GM21786 (cell line): ENCODE measurements around the gene ECI1.
"Not testable (repeated sequence)": the region's sequence is repeated elsewhere in the genome, so short reads cannot be mapped to it uniquely, and the experiment has no call there.

ENCODE experiments used
- ATAC-seq: cut with Tn5 transposase; IDR thresholded peaks from one replicate; pipeline ENCODE4 v1.9.1; 2021; ENCODE audit not compliant: unreplicated experiment

ECI1 gene

GRCh38 chr16:2212362-2213324 is 38.7 kb downstream of the ECI1 start:
- no peak for ATAC-seq

DNA sequence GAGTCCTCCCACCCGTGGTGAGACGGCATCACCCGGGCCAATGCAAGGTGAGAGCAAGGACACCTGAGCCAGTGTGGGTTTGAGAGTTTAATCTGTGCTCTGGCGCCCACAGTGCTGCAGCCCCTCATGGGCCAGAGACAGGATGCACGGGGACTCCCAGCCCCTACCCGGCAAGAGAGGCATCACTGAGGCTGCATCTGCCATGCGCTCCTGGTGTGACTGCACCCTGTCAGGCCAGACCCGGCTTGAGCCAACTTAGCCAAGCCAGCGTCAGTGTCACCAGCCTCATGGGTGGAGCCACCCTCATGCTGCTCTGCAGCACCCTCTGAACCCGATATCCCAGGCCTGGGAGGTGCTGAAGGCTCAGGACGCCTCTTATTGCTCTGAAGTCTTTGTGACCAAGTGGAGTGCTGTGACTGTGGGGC is 39.5 kb downstream of the ECI1 start:
- ATAC-seq = no peak

DNA sequence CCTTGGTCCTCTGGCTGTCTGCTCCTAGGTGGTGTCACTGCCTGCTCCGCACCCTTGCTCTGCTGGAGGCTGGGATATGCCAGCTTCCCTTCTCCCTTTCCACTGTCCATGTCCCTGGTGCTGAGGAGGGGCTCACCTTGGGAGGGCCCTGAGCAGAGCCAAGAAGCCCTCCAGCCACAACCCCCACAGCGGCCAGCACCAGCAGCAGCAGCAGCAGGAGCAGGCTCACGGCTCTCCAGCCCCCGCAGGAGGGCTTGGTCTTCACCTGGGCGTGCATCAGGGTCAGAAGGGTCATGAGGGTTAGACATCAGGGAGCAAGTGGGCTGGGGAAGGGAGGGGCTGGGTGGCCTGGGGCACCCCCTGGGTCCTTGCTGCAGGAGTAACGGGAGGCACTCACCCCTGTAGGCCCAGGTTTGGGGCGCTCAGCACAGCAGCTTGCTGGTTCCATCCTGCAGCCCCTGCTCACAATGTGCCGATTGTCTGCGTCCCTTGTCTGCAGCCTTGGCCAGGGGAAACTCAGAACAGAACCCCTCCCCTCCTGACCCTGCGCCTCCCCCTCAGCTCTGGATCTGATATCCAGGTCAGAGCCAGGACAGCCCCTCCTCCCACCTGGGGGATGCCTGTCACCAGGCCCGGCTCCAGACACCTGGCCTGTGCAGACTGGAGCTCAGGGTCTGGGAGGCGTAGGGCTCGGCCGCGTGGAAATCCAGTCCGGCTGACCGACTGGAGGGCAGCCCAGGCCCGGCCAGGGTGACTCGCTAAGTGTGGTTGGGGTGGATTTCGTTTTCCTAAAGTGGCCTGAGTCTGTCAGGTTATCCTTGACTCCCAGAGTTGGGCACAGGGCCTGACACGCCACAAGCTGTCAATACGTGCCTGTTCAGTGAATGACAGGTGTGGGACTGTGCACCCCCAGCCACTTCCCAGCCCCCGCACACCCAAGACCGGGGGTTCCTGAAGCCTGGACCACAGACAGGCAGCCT is 40.7 kb downstream of the ECI1 start, which contains the start of gene BRICD5:
Gene BRICD5 (minus strand): TSS at position 478 of the 980 bp plus-strand sequence. CDS start 30 bp downstream, at position 448.
- ATAC-seq = no peak

GRCh38 chr16:2210009-2210332 is 41.4 kb downstream of the ECI1 start:
- ATAC-seq = no peak

DNA sequence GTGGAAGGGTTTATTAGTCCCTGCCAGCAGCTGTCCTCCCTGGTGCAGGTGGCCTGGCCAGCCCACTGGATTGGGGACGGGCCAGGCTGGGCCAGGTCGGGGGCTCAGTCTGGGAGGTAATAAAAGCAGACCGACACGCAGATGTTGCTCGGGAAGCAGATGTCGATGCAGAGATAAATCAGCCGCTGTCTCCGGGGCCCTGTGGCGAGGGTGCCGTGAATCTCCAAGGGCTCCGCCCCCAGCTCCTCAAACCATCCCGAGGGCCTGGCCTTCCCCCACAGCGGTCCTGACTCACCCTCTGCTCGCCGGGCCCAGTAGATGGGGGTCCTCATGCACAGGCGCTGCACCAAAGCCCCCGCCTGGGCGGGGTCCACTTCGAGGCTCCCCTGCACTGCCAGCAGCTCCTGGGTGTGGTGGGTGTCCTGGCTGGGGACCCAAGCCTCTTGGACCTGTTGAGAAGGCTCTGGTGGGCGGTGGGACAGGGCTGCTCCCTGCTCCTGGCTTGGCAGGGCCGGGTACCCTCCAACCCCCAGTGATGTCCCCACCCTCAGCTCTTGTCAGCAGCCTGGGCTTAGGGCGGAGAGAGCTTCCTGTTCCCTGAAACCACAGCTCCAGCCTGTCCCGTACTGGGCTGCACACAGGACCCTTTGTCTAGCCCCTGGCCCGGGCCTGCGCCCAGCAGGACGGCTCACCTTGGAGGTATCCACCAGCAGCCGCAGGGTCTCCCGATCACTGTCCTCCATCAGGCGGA is 42.0 kb downstream of the ECI1 start:
- no peak for ATAC-seq

- no peak for ATAC-seq
Observed at GRCh38 chr16:2208772-2209171, 42.6 kb downstream of the ECI1 start.

DNA sequence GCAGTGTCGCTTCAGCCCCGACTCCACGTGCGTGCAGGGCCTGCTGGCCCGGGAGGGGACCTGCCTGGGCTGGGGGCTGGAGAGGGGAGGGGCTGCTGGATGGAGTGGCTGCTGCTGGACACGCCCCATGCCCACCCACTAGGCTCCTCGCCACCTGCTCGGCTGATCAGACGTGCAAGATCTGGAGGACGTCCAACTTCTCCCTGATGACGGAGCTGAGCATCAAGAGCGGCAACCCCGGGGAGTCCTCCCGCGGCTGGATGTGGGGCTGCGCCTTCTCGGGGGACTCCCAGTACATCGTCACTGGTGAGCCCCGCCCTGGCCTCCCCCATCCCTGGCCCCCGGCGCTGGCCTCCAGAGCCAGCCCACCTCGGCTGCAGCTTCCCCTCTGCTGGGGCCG is 43.1 kb downstream of the ECI1 start:
- no peak for ATAC-seq

DNA sequence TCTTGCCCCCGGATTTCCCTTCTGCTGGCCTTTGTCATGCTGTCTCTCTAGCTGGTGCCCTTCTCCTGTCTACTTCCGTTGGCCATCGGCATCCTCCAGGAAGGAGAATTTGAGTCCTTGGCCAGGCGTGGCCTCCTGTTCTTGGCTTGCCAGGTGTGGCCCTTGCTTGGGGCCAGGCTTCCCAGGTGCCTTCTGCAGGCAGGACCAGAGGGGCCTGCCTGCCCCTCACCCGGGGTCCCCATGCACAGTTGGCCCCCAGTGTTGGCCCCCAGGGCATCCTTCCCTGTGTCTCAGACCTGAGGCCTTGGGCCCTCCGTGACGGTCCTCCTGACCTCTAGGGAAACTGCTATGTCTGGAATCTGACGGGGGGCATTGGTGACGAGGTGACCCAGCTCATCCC is 43.5 kb downstream of the ECI1 start:
- ATAC-seq = no peak

DNA sequence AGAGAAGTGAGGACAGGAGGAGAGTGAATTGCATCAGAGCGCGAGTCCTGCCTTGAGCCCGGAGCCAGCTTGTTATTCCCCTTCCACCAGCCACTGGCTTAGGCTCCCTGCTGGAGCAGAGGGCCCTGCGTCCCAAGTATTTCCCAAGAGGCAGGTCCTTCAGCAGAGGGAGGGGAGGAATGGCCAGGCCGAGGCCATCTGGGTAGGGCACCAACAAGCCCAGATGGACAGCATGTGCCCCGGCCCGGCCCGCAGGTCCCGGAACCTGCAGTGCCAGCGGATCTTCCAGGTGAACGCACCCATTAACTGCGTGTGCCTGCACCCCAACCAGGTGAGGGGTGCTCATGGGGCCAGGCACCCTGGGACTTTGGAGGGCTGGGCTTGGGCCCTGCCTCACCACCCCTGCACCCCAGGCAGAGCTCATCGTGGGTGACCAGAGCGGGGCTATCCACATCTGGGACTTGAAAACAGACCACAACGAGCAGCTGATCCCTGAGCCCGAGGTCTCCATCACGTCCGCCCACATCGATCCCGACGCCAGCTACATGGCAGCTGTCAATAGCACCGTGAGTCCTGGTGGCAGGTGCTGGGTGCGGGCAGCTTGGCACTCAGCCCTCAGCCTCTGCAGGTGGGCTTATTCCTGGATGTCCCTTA is 44.5 kb downstream of the ECI1 start:
- no peak for ATAC-seq

DNA sequence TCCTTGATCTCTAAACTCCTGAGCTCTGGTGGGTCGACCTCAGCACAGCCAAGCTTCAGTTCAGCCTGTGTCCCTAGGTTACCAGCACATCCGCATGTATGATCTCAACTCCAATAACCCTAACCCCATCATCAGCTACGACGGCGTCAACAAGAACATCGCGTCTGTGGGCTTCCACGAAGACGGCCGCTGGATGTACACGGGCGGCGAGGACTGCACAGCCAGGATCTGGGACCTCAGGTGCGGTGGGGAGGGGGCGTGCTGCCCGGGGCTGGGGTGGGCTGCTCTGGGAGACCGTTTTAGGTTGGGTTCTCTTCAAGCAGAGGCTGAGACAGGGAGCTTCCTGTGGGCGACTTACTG is 45.0 kb downstream of the ECI1 start:
- no peak for ATAC-seq

- ATAC-seq = no peak
Observed at GRCh38 chr16:2205967-2206313, 45.4 kb downstream of the ECI1 start.

- ATAC-seq = peak; percentile 80
Observed at GRCh38 chr16:2205104-2205966, 46.1 kb downstream of the ECI1 start, which contains the start of gene MLST8. Gene MLST8 (plus strand): TSS chr16:2205454. CDS start chr16:2206086, 632 bp downstream.

DNA sequence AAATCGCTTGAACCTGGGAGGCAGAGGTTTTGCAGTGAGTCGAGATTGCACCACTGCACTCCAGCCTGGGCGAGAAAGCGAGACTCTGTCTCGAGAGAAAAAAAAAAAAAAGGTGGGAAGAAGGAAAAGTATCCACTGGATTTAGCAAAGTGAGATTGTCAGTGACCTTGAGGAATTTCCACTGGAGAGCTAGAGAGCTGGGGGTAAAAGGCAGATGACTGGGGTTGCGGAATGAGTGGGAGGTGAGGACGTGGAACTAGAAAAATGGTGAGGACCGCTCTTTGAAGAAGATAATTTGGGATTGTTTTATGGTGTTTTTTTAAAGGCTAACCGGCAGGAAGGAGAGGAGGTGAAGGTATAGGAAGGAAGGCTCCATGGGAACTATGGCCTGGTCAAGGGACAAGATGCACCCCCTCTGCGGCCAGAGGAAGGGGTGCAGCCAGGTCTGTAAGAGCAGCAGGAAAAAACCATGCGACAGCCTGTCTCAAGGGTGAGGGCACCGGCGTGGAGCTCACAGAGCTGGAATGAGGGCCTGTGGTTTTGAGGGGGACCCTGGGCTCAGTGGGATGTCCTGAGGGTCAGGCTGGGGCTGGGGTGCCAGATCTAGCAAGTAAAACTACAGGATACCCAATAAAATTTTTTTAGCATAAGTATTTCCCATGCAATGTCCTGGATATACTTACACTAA is 46.8 kb downstream of the ECI1 start:
- ATAC-seq = no peak

DNA sequence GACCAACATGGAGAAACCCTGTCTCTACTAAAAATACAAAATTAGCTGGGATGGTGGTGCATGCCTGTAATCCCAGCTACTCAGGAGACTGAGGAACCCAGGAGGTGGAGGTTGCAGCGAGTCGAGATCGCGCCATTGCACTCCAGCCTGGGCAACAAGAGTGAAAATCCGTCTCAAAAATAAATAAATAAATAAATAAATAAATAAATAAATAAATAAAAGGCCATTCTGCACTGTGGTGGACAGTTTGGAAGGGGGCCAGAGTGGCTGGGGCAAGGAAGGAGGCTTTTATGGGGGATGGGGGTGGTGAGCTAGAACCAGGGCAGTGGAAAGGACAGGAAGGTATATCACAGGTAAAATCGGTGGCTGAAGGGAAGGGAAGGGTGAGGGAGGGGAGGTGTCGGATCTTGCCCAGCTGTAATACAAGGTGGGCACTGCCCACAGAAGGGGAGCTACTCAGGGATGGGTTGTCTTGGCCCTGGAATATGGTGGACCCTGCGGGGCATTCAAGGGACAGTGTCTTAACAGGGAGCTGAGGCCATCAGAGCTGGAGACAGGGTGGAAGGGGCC is 48.2 kb downstream of the ECI1 start:
- not testable (repeated sequence) for ATAC-seq

- ATAC-seq = no peak
Observed at GRCh38 chr16:2200313-2200712, 51.1 kb downstream of the ECI1 start.

DNA sequence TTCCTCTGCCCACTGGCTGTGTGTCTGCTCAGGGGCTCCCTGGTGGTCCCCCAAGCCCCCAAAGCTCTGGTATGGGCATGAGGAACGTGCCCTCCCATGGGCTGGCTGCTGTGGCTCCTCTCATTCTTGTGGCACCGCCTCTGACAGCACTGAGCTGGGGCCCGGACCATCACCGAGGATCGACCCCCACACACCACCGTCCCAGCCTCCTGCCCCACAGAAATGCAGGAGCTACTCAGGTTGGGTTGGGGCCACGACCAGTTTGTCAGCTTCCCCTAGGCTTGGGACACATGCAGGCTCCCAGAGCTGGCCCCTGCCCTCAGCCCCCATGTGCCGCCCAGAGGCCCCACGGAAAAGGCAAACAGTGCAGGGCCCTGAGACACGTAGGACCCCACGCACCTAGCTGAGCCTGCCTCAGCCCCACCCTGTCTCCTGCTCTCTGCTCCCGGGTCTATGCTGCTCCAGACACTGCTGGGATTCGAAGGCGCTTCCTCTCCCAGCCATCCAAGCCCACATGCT is 51.7 kb downstream of the ECI1 start:
- no peak for ATAC-seq

DNA sequence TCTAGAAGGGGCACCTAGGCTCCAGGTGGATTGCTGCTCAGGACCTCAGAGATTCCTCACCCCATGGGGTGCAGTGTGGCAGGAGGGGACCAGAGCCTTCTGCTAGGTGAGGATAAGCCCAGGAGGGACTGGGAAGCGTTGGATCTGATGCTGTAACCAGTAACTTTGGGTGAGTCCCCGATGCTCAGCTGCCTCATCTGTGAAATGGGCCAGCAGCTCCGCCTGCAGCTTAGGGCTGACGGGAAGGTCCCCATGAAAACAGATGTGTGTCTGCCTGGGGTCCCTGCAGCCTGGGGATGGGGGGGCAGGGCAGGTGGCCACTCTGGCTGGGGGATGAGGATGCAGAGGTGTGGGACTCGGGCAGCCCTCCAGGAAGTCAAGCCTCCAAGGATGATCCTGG is 52.3 kb downstream of the ECI1 start:
- ATAC-seq = no peak

GRCh38 chr16:2198283-2198682 is 53.1 kb downstream of the ECI1 start:
- no peak for ATAC-seq
